Body of pancreas (tissue), 4 donors: ENCODE data around the gene LDB2.

Source experiments
- CTCF ChIP-seq, 7 experiments: fragments of 450-650 bp in 4 of 7; fragments of 200-600 bp in 3 of 7; sonication (generic) in 3 of 7; IDR thresholded peaks; one replicate each; pipeline ENCODE4 v1.5.1; 2016 to 2019; ENCODE audit warnings: antibody characterized with exemption in 7 of 7
- POLR2A ChIP-seq, 3 donors: fragments of 450-650 bp; IDR thresholded peaks; one replicate each; pipeline ENCODE4 v1.6.1; 2016; ENCODE audit warnings: antibody characterized with exemption in 3 of 3, mild to moderate bottlenecking in 2 of 3

GRCh38 chr4:16938512-16939040 is 40.1 kb upstream of the LDB2 start:
- TF ChIP-seq POLR2A (IDR thresholded peaks at IDR 0.05) = no peak
- no peak for TF ChIP-seq CTCF (IDR thresholded peaks at IDR 0.05)
